ENCODE results near the gene TEX26.

- TF ChIP-seq REST (IDR thresholded peaks at IDR 0.05; ENCODE audit: insufficient read depth in 1 of 2, low read depth in 2 of 2, low read length in 2 of 2): no peak
- TF ChIP-seq TAF1 (IDR thresholded peaks at IDR 0.05; ENCODE audit: borderline replicate concordance, insufficient read depth, low read length): no peak
- TF ChIP-seq FOXP2 (optimal IDR thresholded peaks at IDR 0.05; ENCODE audit: borderline replicate concordance, extremely low read depth, extremely low read length, insufficient read depth): no peak
- TF ChIP-seq SIN3A (IDR thresholded peaks at IDR 0.05; ENCODE audit: borderline replicate concordance, insufficient read depth, low read length): no peak
These were observed 65.2 kb downstream of the TEX26 start for GRCh38 chr13:30997697-30998096.

Data from PFSK-1 (cell line).